HPDE6-E6E7 (cell line): ENCODE measurements around the gene SIGLEC11.

Experiments
- DNase-seq: peaks from one replicate; pipeline ENCODE4 v3.0.0; 2011; ENCODE audit warnings: missing footprints; ENCODE audit errors: extremely low spot score

The SIGLEC11 gene

GRCh38 chr19:49906879-49907564 is 54.0 kb downstream of the SIGLEC11 start:
- DNase-seq: no peak

GRCh38 chr19:49904136-49904535 is 56.8 kb downstream of the SIGLEC11 start:
- no peak for DNase-seq
